GM21576 (cell line): ENCODE measurements around the gene SMIM45.

ENCODE experiments used
- ATAC-seq: cut with Tn5 transposase; IDR thresholded peaks from one replicate; pipeline ENCODE4 v1.9.1; 2021; ENCODE audit warnings: mild to moderate bottlenecking, moderate library complexity; ENCODE audit not compliant: unreplicated experiment

SMIM45 gene

DNA sequence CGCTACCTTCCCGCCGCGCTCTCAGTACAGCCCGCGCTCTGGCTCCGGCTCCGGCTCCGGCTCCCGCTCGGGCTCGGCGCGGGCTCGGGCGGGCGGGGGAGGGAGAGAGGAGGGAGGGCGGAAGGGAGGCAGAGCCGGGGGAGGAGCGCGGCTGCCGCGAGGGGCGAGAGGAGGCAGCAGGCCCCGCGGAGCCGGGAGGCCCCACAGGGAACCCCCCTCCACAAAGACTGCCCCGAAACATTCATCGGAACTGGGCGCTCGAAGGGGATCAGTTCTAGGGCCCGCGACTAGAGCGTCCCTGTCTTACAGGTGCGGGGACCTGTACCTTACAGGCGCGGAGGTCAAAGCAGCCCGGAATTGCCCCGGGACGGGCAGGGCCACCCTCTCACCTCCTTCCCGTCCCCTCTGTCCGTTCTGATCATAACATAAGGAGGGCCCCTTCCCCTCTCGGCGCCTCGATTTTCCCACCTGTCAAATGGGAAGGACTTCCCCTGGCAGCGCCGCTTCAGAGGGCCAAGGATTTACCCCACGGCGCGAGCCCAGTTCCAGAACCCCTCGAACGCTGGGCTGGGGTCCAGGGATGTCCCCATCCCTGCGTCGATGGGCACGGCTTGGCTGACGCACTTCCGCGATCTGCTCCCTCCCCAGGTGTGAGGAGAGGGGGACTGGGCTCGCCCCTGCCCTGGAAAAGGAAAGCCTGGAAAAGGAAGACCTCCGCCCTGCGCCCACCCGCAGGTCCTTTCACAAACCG lies 36.7 kb upstream of the SMIM45 start, which contains the start of gene SHISA8:
Gene SHISA8 (minus strand): TSS at position 40 of the 751 bp plus-strand sequence. CDS start 407 bp downstream, outside the sequence.
- no peak for ATAC-seq

DNA sequence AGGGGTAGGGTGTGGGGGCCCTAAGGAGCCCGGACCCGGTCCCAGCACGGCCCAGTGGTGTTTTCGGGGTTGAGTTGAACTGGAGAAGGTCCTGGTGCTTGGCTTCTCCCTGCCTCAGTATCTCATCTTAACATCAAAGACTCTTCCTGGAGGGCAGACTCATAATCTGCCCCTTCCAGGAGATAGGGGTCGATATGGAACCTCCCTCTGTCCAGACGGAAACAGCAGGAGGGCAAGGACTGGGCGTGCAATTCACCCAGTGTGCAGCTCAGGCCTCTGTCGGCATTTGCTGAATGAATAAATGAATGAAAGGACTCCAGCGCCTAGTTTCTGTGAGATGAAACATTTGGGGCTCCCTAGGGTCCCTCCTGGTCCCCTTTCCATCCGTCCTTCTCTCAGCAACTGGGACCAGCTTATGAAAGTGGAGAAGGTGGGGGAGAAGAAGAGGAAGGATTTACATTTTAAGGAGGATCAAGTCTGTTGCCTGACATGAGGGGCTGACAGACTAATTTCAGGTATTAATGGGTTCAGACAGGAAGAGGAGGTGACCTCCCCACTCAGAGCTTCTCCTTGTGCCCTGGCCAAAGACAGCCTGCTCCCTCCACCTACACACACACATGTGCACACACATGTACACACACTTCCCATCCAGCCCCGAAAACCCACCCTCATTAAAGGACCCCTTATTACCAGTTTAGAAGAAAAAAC lies 36.0 kb upstream of the SMIM45 start:
- ATAC-seq = no peak

DNA sequence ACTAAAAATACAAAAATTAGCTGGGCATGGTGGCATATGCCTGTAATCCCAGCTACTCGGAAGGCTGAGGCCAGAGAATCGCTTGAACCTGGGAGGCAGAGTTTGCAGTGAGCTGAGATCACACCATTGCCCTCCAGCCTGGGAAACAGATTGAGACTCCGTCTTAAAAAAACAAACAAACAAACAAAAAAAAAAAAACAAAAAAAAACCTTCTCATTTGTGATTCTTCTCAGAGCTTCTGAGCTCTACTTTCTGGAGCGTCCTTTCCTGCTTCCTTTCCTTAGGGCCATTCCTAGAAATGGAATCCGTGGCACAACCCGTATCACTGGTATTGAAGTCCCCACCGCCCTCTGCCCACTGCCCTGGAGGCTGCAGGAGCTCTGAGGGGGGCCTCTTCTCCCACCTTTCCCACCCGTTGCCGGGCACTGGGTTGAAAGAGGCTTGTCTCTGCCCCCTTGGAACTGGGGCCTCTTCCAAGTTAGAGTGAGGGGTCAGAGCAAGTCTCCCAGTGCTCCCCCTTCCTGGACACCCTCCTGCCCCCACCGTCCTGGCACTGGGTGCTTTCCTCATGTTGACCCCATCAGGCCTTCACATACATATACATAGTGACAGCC lies 35.1 kb upstream of the SMIM45 start:
- ATAC-seq = no peak

DNA sequence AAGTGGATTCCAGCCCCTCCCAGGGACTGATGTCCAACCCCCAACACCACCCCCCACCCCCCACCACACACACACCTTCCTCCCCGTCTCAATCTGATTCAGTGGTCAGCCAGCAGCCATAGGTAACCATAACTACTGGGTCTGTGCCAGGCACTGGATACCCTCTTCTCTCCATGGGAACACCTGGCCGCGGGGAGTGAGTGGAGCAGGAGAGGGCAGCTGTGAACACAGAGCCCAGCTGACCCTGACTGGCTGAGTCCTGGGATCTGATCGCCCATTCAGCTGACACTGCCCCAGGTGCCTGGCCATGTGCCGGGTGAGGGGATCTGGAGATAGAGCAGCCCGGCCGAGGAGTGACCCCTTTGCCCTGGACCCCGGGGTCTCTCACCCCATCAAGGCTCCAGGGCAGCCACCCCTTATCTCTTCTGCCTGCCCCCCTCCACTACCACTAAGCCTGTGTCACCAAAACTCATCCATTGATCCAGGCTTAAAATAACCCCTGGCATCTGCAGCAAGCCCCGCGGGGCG lies 34.5 kb upstream of the SMIM45 start:
- ATAC-seq = no peak

DNA sequence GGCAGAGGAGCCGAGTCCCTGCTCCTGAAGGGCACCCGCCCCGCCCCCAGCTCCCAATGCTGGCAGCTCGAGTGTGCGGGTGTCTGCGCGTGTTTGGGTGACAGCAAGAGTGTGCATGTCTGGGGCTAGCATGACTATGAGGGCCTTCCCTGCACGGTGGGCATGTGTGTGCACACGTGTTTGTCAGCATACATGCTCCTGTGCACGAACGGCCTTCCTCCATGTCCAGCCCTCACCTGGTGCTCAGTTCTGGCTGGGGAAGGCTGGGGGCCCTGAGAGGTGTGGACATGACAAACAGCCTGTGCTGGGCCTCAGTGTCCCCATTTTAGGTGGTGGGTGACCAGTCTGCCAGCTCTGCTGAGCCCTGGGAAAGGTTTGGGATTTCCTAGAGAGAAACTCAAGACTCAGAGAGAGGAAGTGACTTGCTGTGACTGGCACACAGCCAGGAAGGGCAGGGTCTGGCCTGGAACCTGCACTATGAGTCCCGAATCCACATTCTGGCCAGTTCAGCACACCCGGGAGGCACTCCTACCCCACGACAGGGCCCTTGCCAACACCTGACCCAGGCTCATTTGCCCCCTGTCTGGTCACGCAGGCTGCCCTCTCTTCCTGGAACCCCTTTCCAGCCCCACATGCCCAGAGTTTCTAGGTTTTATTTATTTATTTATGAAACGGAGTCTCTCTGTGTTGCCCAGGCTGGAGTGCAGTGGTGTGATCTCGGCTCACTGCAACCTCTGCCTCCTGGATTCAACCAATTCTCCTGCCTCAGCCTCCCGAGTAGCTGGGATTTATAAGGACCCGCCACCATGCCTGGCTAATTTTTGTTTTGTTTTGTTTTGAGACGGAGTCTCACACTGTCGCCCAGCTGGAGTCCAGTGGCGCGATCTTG lies 33.8 kb upstream of the SMIM45 start:
- ATAC-seq = no peak

DNA sequence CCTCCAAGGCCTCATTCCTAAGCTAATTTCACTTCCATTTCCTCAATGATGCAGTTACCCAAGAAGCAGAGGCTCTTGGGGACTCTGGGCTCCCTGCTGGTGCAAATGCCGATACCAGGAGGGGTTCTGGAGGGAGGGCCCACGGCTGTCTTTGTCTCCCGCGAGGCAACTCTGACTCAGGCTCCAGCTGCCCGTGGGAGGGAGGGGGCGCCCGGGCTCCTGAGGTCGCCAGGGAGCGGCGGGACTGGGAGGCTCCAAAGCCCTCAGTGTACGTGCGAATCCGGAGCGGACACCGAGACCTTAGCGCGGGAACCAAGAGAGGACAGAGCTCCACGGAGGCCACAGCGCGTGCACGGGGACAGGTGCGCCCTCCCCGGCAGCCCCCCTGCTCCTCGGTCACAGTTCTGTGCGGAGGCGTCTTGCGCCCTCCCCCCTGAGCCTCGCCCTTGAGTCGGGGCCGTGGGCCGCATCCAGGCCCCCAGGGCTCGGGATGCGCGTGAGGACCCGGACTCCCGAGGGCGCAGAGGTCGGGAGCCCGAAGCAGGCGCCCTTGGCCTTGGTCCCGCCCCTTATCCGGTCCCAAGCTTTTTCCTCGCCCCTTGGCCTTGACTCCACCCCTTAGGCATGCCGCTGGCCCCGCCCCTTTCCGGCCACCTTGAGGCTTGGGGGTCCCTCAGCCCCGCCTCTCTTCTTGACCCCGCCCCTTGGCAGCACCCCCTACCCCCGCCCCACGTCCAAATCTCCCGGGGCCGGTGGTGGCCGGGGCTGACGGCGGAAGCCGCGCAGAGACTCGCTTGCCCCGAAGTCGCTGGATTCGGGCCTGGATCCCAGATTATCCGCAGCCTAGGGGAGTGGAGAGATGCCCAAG lies 32.4 kb upstream of the SMIM45 start:
- ATAC-seq = peak; percentile 32

DNA sequence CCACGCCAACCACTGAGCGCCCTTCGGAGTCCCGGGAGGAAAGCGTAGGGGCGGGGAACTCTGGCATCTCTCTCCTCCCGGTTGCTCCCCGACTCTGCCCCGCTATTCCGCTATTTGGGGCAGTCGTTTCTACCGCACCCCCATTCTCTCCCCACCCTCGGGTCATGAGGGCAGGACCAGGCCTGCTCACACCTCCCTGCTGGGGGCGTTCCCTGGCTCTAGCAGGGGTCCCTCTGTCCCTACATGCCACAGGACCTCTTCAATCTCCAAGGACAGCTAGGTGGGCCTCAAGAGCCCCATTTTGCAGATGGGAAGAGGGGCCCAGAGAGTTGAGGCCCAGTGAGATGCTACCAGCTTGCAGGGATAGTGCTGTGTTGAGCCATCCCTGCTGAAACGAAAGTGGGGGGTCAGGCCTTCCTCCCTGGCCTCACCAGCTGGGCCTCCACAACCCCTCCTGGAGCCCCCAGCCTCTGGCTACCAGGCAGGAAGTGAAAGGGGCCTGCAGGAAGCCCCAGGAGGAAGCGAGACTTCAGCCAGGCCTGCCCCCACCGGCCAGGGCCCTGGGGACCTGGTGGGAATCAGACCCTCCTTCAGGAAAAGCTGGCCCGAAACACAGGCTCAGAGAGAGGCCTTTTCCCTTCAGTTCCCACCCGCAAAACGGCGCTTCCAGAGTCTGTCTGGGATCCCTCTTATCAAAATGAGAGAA lies 31.5 kb upstream of the SMIM45 start:
- ATAC-seq = peak; percentile 23

DNA sequence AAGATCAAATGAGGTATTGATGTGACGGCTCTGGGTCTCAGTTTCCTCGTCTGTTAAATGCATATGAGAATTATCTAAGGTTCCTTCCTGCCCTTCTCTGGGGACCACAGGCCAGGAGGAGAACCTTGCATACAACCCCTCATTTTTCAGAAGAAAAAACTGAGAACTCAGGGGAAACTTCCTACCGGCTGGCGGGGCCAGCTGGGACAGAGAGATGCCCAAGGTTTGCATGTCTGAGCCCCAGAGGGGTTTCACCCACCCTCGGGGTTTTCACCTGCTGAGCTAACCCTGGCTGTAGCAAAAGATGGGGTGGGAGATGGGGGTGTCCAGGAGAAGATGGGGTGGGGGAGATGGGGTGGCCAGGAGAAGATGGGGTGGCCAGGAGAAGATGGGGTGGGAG lies 29.6 kb upstream of the SMIM45 start:
- no peak for ATAC-seq

DNA sequence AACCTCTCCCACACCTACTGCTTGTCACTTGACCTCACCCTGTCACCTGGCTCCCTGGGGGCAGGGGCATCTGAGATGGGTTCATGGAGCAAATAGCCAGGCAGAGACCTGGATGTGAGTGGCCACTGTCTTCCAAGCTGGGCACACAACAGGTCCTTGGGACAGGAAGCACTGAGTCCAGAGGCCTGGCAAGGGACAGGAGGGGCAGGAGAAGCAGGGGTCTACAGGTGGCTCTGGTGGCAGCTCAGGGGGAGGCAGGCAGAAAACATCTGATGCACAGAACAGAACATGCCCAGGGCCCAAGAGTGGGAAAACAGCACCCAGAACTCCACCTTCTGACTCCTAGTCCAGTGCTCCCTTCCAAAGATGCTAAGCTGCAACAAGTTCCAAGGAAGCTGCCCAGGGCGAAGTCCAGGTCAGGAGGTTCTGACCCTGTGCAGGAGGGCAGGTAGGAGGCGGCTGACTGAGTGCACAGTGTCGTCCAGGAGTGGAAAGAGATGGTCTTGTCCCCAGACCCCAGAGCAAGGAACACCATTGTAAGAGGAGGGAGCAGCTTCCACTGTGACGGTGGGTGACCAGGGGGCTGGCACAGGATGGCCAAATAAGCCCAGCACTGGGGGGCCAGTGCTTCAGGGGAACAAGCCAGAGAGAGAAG lies 28.9 kb upstream of the SMIM45 start:
- ATAC-seq = no peak

DNA sequence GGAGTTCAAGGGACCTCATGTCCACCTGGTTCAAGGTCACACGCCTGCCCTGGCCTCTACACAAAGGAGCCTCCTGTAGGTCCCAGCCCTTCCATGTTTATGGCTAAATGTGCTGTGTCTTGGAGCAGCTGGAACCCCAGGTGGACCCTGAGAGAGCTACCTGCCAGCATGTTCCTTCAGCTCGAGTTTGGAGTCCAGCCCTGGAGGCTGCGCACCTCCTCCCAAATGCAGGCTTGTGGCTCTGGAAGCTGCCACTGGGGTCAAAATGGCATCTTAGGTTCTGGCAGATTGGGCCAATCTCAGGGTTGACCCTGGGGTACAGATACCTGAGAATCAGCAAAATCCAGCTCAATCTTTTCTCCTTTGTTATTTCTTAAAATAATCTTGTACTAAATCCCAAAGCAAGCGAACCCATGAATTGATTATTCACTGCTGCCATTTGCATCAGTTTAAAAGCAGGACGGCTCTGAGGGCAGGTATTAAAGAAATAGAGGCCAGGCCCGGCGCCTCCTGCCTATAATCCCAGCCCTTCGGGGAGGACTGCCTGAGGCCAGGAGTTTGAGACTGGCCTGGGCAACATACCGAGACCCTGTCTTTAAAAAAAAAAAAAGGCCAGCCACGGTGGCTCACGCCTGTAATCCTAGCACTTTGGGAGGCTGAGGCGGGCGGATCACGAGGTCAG lies 28.2 kb upstream of the SMIM45 start:
- no peak for ATAC-seq

DNA sequence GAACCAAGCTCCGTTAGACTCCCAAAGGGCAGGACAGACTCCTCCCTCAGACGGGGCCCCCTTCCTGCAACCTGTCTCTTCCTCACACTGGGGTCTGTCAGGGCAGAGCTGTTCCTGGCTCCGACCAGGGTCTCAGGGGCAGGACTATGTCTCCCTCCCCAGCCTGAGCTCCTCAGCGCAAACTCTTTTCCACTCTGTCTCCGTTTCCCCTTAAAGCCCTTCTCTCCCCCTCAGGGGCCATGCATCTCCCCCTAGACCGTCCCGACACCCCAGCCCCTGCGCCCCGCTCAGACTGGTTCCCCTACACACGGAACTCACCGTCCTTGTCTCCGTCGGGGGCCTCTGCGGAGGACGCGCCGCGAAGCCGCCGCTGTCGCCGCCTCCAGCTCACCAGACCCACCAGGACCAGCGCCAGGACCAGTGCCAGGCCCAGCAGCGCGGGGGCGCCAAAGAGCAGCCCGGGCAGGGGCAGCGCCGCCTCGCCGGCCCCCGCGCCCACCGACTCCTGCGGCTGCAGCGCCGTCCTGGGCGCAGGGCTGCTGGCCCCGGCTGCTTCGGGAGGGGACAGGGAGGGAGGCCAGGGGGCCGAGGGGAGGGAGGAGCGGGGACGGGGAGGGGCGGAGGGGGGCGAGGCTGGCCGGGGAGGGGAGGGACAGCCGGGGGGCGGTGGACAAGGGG lies 26.0 kb upstream of the SMIM45 start:
- ATAC-seq = peak; percentile 41

DNA sequence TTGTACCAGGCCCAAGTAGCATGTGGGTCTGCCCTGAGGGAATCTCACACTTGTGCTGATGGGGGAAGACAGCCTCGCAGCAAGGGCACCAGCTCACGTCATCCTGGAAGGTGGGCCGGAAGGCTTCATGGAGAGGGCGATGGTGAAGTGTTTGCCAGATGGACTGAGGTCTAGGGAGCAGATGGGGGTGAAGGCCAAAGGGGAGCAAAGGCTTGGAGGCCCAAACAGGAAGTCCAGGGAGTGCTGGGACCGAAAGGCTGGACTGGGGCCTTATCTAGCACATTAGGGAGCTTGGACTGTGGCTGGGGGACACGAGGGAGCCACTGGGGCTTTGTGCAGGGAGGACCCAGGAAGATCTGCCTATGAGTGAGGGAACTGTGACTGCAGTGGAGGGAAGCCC lies 24.1 kb upstream of the SMIM45 start:
- no peak for ATAC-seq

DNA sequence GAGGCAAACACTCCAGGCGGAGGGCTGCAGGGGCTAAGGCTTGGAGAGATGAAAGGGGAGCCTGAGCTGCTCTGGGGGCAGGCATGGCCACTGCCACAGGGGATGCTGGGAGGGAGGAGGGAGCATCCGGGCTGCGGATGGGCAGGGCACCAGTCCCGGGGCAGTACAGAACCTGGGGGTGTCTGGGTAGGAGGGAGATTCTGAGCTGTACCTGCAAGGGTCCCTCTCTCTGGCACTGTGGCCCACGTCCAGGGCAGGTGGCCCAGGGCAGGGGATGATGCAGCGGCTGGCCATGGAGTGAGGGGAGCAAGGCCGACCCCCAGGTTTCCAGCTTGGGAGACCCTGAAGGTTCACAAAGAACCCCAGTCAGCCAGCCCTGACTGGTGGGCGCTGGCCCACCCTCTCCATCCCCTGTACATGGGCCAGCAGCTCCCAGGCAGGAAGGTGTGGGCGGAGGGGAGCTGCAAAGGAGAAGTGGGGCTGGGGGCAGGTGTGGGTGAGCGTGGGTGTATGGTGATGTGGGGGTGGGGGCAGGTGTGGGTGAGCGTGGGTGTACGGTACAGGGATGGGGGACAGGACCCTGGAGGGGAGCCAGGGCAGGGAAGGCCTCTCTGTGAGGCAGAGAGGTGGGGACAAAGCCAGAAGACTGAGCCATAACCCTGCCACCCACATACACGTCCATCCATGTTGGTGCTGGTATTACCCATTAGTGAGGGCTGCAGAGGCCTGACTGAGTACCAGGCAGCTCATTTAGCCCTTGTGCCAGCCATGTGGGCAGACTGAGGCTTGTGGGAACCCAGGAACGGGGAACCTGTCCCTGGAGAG lies 23.1 kb upstream of the SMIM45 start:
- no peak for ATAC-seq

DNA sequence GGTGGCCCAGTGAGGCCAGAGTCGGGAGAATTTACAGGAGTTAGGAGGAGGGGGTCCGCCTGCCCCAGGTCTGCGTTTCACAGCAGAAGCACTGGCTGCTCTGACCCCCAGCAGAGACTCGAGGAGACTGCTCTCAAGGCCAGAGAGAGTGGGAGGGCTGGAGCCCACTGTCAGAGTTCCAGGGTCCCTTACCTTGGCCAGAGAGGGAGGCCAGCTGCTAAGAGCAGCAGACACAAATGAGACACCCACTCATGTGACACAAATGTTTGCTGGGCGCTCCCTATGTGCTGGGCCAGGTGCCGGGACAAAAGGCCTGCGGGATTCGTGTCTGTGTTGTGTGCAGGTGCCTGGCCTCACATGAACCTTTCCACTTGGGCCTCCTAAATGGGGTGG lies 22.5 kb upstream of the SMIM45 start:
- no peak for ATAC-seq

DNA sequence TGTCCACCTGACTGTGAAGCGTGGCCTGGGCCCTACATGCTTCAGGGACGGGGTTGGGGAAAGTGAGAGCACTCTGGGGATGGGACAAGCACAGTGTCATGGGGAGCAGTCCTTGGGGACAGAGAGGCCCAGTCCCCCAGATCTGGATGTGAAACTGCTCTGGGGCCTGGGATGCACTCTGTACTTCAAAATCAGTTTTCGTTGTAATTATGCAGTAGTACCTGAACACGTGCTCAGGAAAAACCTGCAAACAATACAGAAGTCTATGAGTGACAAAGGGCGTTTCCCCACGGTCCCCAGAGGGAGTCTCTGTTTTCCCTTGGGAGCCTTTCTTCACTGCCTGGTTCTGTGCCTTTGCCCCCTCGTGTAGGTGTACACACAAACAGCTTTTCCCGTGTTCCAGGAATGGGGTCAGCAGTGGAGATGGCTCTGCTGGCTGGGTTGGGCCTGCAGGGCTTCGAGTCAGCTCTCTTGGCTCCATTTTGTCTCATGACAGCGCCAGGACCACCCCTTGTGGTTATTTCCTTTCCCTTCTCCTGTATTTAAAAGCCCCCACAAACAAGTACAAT lies 20.2 kb upstream of the SMIM45 start:
- ATAC-seq = no peak

DNA sequence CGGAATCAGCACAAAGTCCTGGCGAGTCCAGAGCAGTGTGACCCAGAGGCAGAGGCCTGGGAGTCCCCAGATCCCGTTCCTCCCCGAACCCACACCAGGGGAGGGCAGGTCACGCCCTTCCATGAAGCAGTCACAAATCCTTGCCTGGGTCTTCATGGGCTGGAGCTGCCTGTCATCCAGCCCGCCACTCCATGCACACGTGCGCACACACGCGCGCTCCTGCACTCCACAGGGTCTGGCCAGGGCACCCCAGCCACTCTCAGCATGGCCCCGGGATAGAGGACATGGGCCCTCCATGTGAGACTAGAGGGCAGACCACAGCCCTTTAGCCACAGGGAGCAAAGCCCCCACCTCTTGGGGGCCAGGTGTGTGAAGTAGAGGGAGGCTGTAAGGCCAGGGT lies 19.6 kb upstream of the SMIM45 start:
- ATAC-seq = no peak
